ENCODE measurements around the gene RPS6KA5. TPM values are rescaled to one million over a fixed set of nuclear protein-coding genes. Genes with fewer than 3 reads are reported as not detected.

Gene RPS6KA5
- total RNA-seq, 1 experiment from 2014 or later = 3.8 TPM

GRCh38 chr14:91100102-91100501 is 39.7 kb upstream of the RPS6KA5 start:
- no CpG with 5 or more reads among the region's 5 CpGs for WGBS (ENCODE audit: extremely low coverage, insufficient read length, low lambda C conversion rate)
- H2BK20ac ChIP-seq (ENCODE audit: low read depth, low read length, poor library complexity, severe bottlenecking) = no peak overlapping the region
- H3K23ac ChIP-seq (ENCODE audit: insufficient read length, low read depth, low read length) = no peak overlapping the region
- H3K9ac ChIP-seq (ENCODE audit: extremely low read depth, insufficient read length, low read length) = no peak overlapping the region
- H3K79me1 ChIP-seq (ENCODE audit: insufficient read depth, low read depth, low read length, poor library complexity, severe bottlenecking) = no peaks in the 10 kb centered on the region
- H3K14ac ChIP-seq (ENCODE audit: insufficient read depth, low read length) = no peak overlapping the region
- H3K56ac ChIP-seq (ENCODE audit: insufficient read length, low read depth, low read length) = no peak overlapping the region
- Mint-ChIP-seq H3K4me3 (no peak overlapping the region), H3K4me1 (peaks cover 5% of the 10 kb centered on the region in 2 experiments), H3K27ac (no peak overlapping the region), H3K27me3 (ENCODE audit: low read depth) (no peaks in the 10 kb centered on the region; the same call in 1 of the 2 replicates), H3K36me3 (ENCODE audit: insufficient read depth in 1 of 3, low read depth in 3 of 3) (no peaks in the 10 kb centered on the region), H3K9me3 (no peaks in the 10 kb centered on the region)
- H3K4me1 ChIP-seq (ENCODE audit: insufficient read depth, low read length) = 0 out of 2 replicates have a peak, but pooled peaks cover 2% of the 10 kb centered on the region
- H3K27me3 ChIP-seq (ENCODE audit: insufficient read depth, low read length) = no peaks in the 10 kb centered on the region
- H4K91ac ChIP-seq (ENCODE audit: insufficient read length, low read depth, low read length) = no peak overlapping the region
- no peak overlapping the region for H2BK120ac ChIP-seq (ENCODE audit: low read depth, low read length, poor library complexity, severe bottlenecking)
- H3K4ac ChIP-seq (ENCODE audit: low read depth, low read length) = no peak overlapping the region
- no peak overlapping the region for H4K5ac ChIP-seq (ENCODE audit: insufficient read length, low read depth, low read length)
- no peak overlapping the region for H3K4me2 ChIP-seq (ENCODE audit: insufficient read depth, insufficient read length, low read length)
- no peak overlapping the region for H2BK12ac ChIP-seq (ENCODE audit: insufficient read length, low read depth, low read length)
- no peak overlapping the region for H3K27ac ChIP-seq (ENCODE audit: insufficient read length, low read depth, low read length)
- H2BK5ac ChIP-seq (ENCODE audit: insufficient read length, low read length) = no peak overlapping the region
- H2AK5ac ChIP-seq (ENCODE audit: insufficient read length, low read length) = no peak overlapping the region
- H3T11ph ChIP-seq (ENCODE audit: low read length) = no peak overlapping the region
- no peaks in the 10 kb centered on the region for H3K23me2 ChIP-seq (ENCODE audit: insufficient read length, low read depth, low read length, poor library complexity, severe bottlenecking)
- H4K8ac ChIP-seq (replicated peaks; ENCODE audit: insufficient read length, low read depth, low read length) = no peak overlapping the region
- H3K79me2 ChIP-seq (ENCODE audit: insufficient read depth, low read length) = no peaks in the 10 kb centered on the region
- H2AFZ ChIP-seq (ENCODE audit: low read length) = no peak overlapping the region
- DNase-seq = no peak
- no peak overlapping the region for H3K18ac ChIP-seq (ENCODE audit: insufficient read length, low read depth, low read length)
- no peak overlapping the region for H2BK15ac ChIP-seq (ENCODE audit: low read depth, low read length)
- H3K9me3 ChIP-seq (ENCODE audit: control insufficient read depth, low read depth, low read length) = no peaks in the 10 kb centered on the region
- TF ChIP-seq CTCF (conservative IDR thresholded peaks at IDR 0.05) = no peak
- no peaks in the 10 kb centered on the region for H4K20me1 ChIP-seq (ENCODE audit: control insufficient read depth, insufficient read depth, insufficient read length)
